ENCODE results near the gene CRIP1. TPM values are rescaled to one million over a fixed set of nuclear protein-coding genes. Genes with fewer than 3 reads are reported as not detected.

Gene CRIP1
- total RNA-seq, 1 donor from 2014 or later = 65.9 TPM

GRCh38 chr14:105531894-105532623 is 45.4 kb downstream of the CRIP1 start:
- H3K36me3 ChIP-seq = no peaks in the 10 kb centered on the region
- intact Hi-C loops (cut with micrococcal nuclease) = no loop called here
- no peak overlapping the region for H3K27ac ChIP-seq (replicated peaks)
- peaks cover 30% of the 10 kb centered on the region for H3K4me1 ChIP-seq
- H3K9me3 ChIP-seq (replicated peaks) = no peaks in the 10 kb centered on the region
- H3K4me3 ChIP-seq = no peak overlapping the region
- DNase-seq = no peak
- peaks cover 44% of the 10 kb centered on the region for H3K27me3 ChIP-seq (ENCODE audit: low read depth)
- TF ChIP-seq, protein P1, sequence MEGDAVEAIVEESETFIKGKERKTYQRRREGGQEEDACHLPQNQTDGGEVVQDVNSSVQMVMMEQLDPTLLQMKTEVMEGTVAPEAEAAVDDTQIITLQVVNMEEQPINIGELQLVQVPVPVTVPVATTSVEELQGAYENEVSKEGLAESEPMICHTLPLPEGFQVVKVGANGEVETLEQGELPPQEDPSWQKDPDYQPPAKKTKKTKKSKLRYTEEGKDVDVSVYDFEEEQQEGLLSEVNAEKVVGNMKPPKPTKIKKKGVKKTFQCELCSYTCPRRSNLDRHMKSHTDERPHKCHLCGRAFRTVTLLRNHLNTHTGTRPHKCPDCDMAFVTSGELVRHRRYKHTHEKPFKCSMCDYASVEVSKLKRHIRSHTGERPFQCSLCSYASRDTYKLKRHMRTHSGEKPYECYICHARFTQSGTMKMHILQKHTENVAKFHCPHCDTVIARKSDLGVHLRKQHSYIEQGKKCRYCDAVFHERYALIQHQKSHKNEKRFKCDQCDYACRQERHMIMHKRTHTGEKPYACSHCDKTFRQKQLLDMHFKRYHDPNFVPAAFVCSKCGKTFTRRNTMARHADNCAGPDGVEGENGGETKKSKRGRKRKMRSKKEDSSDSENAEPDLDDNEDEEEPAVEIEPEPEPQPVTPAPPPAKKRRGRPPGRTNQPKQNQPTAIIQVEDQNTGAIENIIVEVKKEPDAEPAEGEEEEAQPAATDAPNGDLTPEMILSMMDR (IDR thresholded peaks at IDR 0.05; ENCODE audit: borderline replicate concordance) = no peak

GRCh38 chr14:105532735-105533141 is 46.1 kb downstream of the CRIP1 start:
- Histone ChIP-seq H3K4me1 (peaks cover 25% of the 10 kb centered on the region), H3K4me3 (no peak overlapping the region), H3K9me3 (replicated peaks) (no peaks in the 10 kb centered on the region), H3K36me3 (no peaks in the 10 kb centered on the region), H3K27me3 (ENCODE audit: low read depth) (peaks cover 44% of the 10 kb centered on the region), H3K27ac (replicated peaks) (no peak overlapping the region)
- DNase-seq = no peak
- TF ChIP-seq, protein P1 (IDR thresholded peaks at IDR 0.05; ENCODE audit: borderline replicate concordance) = peak; percentile 39
- intact Hi-C loops (cut with micrococcal nuclease) = no loop called here

- H3K27ac ChIP-seq (replicated peaks) = no peak overlapping the region
- no peaks in the 10 kb centered on the region for H3K36me3 ChIP-seq
- H3K9me3 ChIP-seq (replicated peaks) = no peaks in the 10 kb centered on the region
- TF ChIP-seq, protein P1 (IDR thresholded peaks at IDR 0.05; ENCODE audit: borderline replicate concordance) = no peak
- no peak for DNase-seq
- intact Hi-C loops (cut with micrococcal nuclease) = no loop called here
- peaks cover 23% of the 10 kb centered on the region for H3K4me1 ChIP-seq
- H3K27me3 ChIP-seq (ENCODE audit: low read depth) = peaks cover 46% of the 10 kb centered on the region
- H3K4me3 ChIP-seq = no peak overlapping the region
Observed at GRCh38 chr14:105533391-105533790, 46.7 kb downstream of the CRIP1 start.

DNA sequence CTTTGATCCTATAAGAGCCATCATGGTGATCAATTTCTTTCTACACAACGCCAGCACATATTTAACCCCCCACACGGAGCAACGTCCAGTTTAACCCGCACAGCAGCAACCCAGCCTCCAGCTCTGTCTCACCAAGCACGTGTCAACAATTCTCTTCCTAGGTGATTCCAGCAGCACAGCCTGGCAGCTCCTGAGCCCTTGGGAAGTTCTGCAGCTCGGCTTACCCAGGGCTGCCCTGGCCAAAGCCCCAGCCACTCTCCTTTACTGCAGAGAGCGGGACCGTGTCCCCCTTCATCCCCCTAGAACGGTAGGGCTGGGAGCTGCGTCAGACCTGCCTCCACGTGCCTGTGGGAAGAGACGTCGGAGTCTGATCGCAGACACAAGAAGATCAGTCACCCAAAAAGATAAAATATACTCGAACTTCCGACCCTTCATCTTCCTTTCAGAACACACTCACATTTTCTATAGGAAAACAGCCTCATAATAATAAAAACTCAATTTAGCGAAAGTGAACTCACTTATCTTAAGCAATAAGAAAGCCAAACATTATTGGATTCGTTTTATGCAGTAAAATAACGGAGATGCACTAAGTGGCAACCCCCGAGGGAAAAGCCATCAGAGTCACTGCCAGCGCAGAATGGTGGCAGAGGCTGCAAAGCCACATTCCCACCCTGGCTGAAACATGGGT is 47.3 kb downstream of the CRIP1 start:
- intact Hi-C loops (cut with micrococcal nuclease) = no loop called here
- peaks cover 18% of the 10 kb centered on the region for H3K4me1 ChIP-seq
- H3K9me3 ChIP-seq (replicated peaks) = no peaks in the 10 kb centered on the region
- no peak for DNase-seq
- H3K36me3 ChIP-seq = no peaks in the 10 kb centered on the region
- peaks cover 49% of the 10 kb centered on the region for H3K27me3 ChIP-seq (ENCODE audit: low read depth)
- H3K4me3 ChIP-seq = no peak overlapping the region
- TF ChIP-seq, protein P1 (IDR thresholded peaks at IDR 0.05; ENCODE audit: borderline replicate concordance) = no peak
- no peak overlapping the region for H3K27ac ChIP-seq (replicated peaks)

DNA sequence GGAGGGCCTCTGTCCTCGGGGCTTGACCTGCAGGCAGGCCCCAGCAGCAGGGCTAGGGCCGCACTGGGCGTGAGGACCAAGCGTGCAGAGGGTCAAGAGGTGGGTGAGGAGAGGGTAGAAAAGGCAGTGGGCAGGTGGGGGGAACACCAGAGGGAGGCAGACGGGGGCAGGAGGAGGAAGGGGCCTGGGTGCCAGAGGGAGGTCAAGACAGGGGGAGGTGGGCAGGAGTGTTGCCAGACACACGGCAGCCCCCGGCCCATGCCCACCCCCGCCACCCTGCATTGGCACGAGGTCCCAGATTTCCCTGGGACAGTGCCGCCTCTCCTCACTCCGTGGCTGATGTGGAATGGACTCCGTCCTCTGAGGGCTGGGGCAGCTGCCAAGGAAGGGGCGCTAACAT is 47.9 kb downstream of the CRIP1 start:
- Histone ChIP-seq H3K36me3 (no peaks in the 10 kb centered on the region), H3K9me3 (replicated peaks) (no peaks in the 10 kb centered on the region), H3K4me1 (peaks cover 11% of the 10 kb centered on the region), H3K27me3 (ENCODE audit: low read depth) (peaks cover 46% of the 10 kb centered on the region), H3K4me3 (no peak overlapping the region), H3K27ac (replicated peaks) (no peak overlapping the region)
- intact Hi-C loops (cut with micrococcal nuclease) = no loop called here
- TF ChIP-seq, protein P1 (IDR thresholded peaks at IDR 0.05; ENCODE audit: borderline replicate concordance) = no peak
- no peak for DNase-seq
